T1000 (cell line): ENCODE results near the gene PVALB.

Source experiments
- DNase-seq: peaks from one replicate; lab custom pipeline; 2025; ENCODE audit warnings: mixed read lengths; lab: John Stamatoyannopoulos, UW

PVALB gene, protein sequence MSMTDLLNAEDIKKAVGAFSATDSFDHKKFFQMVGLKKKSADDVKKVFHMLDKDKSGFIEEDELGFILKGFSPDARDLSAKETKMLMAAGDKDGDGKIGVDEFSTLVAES

DNA sequence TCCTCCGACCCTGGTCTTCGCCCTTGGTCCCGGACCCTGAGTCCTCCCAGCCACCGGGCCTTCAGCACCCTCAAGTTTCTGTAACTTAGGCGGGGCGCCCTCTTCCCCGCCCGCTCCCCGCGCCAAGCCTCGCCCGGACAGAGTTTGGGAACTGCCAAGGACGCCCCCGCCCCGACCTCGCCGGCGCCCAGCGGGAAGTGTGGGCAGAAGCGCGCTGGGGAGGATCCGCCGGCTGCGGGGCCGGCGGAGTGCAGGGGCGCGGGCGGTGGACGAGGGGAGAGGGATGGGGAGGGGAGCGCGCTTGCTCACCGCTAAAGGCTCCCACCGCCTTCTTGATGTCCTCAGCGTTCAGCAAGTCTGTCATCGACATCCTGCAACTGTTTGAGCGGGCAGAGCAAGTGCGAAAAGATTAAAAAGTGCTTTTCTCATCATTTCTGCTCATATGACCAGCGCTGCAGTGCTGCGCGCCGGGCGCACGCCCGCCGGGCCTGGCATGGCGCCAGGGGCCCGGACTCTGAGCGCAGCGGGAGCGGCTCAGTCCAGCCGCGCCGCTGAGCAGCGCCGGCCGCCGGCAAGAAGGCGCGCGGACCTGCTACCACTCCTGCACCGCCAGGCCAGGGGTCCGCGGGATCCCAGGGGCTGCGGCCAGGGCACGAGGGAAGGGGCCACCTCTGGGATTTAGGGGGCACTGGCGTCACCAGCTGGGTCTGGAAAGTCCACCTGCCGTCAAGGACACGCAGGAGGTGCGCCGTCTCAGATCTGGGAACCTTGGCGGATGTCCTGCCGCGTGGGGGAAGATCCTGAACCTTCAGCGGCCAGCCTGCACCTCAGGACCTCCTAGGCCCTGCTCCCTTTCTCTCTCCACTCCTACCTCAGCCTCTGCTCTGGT is at the start of gene PVALB:
Gene PVALB (minus strand): TSS at position 400 of the 889 bp plus-strand sequence. CDS start 30 bp downstream, at position 370.
- DNase-seq: no peak

DNA sequence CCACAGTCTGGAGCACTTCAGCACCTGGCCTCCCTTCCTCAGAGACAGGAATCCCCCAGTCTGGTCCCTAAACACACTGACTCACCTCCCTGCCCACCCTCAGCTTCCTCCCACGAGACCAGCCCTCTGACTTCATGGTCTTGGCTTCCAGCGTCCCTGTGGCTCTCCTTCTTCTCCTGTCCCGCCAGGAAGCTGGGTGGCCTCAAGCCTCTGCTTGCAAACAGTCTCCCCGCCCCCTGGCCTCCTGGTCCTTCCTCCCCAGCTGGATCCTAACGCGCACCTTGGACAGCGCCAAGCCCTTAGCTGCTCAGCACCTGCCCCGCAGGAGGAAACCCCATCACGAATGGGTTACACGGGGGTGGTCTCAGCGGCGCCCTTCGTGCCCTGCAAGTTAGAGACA is 48.5 kb upstream of the PVALB start:
- no peak for DNase-seq

DNA sequence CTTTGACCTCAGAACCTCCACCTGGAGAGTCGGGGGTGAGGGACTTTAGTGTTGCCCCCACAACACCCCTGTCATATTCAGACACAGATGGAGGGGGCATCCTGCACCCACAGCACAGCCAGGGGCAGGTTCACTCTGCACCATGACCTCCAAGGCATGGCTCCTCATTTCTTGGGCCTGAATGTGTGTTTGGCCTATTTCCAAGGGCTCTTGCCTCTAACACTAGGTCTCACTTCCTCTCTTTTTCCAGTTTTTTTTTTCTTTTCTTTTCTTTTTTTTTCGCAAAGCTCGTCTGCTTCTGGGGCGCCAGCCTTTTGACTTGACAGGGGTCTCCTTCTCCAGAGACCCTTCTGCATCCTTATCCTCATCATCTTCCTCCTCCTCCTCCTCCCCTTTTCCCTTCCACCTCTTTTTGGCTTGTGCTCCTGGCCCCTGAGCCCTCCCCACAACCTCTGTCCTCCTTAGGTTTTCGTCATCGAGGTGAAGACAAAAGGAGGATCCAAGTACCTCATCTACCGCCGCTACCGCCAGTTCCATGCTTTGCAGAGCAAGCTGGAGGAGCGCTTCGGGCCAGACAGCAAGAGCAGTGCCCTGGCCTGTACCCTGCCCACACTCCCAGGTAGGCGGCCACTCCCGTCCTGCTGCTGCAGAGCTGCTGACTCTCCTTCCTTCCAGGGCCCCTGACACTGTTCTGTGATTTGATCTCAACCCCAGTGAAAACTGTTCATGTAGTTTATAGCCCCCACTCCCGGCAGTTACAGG is 47.8 kb upstream of the PVALB start:
- no peak for DNase-seq

DNA sequence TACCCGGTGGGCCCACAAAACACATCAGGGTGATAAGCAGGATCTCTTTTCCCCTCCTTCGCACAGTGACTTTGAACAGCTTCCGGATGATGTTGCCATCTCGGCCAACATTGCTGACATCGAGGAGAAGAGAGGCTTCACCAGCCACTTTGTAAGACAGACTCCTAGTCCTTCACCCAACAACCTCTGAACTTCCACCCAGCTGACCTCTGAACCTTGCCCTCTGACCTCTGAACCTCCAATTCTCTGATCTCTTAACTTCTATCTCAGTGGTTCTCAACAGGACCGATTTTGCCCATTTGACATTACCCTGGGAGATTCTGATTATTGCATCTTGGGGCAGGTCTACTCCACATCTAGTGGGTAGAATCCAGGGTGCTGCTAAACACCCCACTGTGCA is 47.1 kb upstream of the PVALB start:
- no peak for DNase-seq

DNA sequence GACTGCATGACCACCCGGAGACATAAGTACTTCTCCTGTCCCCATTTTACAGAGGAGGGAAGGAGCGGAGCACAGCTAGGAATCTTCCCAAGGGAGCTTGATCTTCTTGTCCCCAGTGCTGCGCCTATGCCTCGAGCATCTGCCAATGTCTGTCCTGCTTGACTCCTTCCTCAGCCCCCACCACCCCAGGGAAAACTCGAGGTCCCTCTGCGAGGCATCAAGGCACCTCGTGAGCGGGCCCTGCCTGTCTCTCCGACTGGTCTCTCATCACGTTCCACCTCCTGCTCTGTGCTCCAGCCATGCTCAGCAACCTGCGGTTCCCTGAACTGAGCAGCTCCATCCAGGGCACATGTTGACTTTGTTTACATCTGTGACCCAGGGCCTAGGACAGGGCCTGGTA is 46.4 kb upstream of the PVALB start:
- DNase-seq: no peak

- no peak for DNase-seq
Measured at GRCh38 chr22:36862251-36863242, 45.7 kb upstream of the PVALB start.

- DNase-seq: no peak
Measured at GRCh38 chr22:36860821-36861659, 44.2 kb upstream of the PVALB start, which contains the start of gene NCF4. Gene NCF4, plus strand, starts transcription at chr22:36861006. Its CDS starts 166 bp downstream, at chr22:36861172.

DNA sequence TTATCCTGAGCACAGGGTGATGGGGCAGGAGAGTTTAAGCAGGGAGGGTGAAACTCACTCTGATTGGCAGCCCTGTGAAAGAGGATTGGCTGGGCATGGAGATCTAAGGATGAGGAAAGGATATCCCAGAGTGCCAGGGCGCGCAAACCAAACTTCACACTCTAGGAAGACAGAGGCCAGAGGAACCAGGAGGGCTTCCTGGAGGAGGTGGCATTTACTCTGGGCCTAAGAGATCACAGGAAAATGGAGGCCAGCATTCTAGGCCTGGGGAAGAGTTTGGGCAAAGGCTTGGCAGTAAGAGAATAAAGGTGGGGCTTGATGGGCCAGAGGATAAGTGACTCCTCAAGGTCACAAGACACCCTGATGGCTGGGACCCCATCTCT is 43.6 kb upstream of the PVALB start:
- DNase-seq: no peak

GRCh38 chr22:36860017-36860416 is 43.2 kb upstream of the PVALB start:
- DNase-seq: no peak

DNA sequence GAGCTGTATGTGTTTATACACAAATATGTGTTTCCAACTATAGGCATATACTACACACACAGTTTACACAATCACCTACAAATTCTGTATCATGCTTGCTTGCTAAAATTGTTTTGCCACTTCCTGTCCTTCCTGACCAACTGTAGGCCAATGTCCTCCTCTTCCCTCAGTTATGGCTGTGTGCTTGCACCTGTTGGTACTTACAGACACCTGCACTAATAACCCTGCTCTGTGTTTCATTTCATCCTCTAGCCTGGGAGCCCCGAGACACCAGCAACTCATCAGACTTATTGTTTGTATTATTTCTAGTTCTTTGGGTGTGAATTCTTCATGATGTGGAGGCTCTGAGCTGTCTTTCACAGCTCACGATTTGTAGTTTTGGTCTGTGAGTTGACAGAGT is 42.1 kb upstream of the PVALB start:
- no peak for DNase-seq

DNA sequence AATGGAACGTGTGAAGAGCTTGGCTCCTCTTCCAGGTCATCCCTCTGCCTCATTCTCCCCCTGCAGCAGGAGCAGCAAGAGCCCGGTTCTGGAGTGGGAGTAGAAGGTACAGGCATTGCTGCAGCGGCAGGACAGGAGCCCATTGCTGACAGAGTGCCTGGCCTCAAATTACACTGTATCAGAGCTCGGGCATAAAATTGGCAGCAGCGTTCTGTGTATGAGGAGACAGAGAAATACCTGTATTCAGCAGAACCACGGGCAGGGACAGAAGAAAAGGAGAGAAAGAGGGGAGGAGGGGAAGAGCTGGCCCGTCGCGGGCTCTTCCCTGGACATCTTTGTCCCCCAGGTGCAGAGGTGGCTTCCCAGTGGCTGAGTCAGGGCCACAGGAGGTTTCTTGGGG is 41.3 kb upstream of the PVALB start:
- no peak for DNase-seq

GRCh38 chr22:36856792-36857135 is 39.9 kb upstream of the PVALB start:
- no peak for DNase-seq

- peak; percentile 63 for DNase-seq
Measured at GRCh38 chr22:36856121-36856791, 39.4 kb upstream of the PVALB start.

GRCh38 chr22:36855478-36855877 is 38.6 kb upstream of the PVALB start:
- DNase-seq: no peak

- DNase-seq: no peak
Measured at GRCh38 chr22:36853407-36854099, 36.7 kb upstream of the PVALB start.

GRCh38 chr22:36852056-36852973 is 35.5 kb upstream of the PVALB start:
- no peak for DNase-seq

DNA sequence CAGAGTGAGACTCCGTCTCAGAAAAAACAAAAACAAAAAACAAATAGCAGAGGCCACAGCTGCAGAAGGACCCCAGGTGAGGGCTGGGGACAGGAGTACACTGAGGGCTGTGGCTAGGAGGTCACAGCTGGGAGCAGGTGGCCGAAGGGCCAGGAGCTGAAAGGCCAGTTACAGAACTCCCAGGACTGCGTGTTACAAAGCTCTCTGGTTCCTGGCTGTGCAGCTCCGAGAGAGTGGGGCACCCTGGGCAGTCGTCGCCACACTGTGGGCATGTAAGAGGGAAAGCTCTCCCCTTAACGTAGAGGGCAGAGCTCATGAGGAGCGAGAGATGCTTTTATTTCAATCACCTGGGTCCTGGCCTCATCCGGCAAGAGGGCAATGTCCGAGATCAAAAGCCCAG is 33.8 kb upstream of the PVALB start:
- DNase-seq: no peak

DNA sequence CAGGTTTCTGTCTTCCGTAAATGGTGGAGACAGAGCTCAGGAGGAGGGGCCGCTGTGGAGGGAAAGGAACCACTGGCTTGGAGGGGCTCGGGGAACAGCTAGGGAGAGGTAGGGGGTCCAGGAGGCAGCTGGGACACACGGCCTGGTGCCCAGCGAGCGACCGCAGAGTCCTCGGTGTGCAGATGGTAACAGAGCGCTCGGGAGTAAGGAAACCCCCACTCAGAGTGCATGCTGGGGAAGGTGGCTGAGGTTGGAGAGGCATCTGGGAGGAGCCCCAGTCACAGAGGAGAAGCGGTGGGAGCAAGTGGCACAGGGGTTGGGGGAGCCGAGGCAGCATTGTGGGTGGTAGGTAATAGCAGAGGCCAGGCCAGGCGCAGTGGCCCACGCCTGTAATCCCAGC is 33.2 kb upstream of the PVALB start:
- DNase-seq: no peak

- DNase-seq: no peak
Measured at GRCh38 chr22:36846949-36847348, 30.1 kb upstream of the PVALB start.
